RWPE1 (cell line): ENCODE data around the gene HRH2.

Experiments
- CTCF ChIA-PET: fragments of 350-600 bp; sonication (Branson Sonifier 250); formaldehyde crosslinking; extraction: SDS; loops from one replicate; lab custom pipeline; 2021; lab: Yijun Ruan, JAX
- POLR2A ChIA-PET: fragments of 400-600 bp; formaldehyde crosslinking; extraction: SDS; loops from one replicate; lab custom pipeline; 2020; ENCODE audit warnings: antibody characterized with exemption; ENCODE audit not compliant: low non-redundant PET; lab: Yijun Ruan, JAX
- DNase-seq: peaks from one replicate; pipeline ENCODE4 v3.0.0; 2012; ENCODE audit warnings: low spot score
- H3K27ac ChIP-seq: fragments of 450-650 bp; 2 replicates; pipeline ENCODE4 v1.5.1; 2017
- TF ChIP-seq, protein P1 (sequence below): fragments of 450-650 bp; conservative IDR thresholded peaks from 2 replicates; pipeline ENCODE4 v1.5.1; 2017; ENCODE audit warnings: low read depth, mild to moderate bottlenecking

HRH2 gene

DNA sequence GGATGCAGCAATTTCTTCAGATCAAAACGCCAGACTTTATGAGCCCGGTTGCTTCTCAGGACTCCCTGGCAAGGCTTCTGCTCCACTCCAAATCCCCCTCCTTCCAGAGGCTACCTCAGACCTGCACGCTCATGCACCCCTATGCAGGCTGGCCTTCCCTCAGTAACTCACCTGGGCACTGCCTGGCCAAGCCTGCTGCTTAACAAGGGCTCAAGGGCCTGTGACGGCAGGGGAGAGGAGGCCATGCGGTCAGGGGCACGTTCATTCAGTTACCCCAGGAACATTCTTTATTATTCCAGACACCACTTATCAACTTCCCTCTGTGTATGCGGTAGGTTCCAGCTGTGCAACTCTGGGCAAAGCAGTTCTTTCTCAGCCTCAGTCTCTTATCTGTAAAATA, 79.6 kb downstream of the HRH2 start:
- DNase-seq: no peak
- ChIA-PET POLR2A (no interaction called here), CTCF (interaction anchor here (0.9 kb wide), 1 partner anchor 8 kb away, joined by 6 read pairs; no protein-coding TSS in a partner anchor)
- no peak overlapping the region for H3K27ac ChIP-seq
- TF ChIP-seq, protein P1, sequence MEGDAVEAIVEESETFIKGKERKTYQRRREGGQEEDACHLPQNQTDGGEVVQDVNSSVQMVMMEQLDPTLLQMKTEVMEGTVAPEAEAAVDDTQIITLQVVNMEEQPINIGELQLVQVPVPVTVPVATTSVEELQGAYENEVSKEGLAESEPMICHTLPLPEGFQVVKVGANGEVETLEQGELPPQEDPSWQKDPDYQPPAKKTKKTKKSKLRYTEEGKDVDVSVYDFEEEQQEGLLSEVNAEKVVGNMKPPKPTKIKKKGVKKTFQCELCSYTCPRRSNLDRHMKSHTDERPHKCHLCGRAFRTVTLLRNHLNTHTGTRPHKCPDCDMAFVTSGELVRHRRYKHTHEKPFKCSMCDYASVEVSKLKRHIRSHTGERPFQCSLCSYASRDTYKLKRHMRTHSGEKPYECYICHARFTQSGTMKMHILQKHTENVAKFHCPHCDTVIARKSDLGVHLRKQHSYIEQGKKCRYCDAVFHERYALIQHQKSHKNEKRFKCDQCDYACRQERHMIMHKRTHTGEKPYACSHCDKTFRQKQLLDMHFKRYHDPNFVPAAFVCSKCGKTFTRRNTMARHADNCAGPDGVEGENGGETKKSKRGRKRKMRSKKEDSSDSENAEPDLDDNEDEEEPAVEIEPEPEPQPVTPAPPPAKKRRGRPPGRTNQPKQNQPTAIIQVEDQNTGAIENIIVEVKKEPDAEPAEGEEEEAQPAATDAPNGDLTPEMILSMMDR: no peak

DNA sequence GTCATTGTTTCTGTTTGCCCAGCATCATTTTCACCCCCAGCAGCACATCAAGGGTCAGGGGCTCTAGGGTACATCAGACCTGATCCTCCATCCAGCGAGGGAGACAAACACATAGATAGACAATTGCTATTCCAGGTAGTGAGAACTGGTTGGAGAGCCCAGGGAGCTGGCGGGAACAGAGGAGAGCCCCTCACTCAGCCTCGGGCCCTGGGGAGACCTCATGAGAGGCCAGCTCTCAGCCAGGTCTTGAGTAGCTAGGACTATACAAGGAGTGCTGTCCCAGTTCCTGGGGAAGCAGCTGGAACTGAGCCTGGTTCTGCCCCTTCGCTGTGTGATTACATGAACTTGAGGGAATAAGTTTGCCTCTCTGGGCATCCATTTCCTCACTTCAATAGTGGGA, 80.3 kb downstream of the HRH2 start:
- ChIA-PET CTCF (interaction anchor here (0.9 kb wide), 1 partner anchor 8 kb away, joined by 6 read pairs; no protein-coding TSS in a partner anchor), POLR2A (no interaction called here)
- TF ChIP-seq, protein P1: no peak
- no peak for DNase-seq
- H3K27ac ChIP-seq: no peak overlapping the region

DNA sequence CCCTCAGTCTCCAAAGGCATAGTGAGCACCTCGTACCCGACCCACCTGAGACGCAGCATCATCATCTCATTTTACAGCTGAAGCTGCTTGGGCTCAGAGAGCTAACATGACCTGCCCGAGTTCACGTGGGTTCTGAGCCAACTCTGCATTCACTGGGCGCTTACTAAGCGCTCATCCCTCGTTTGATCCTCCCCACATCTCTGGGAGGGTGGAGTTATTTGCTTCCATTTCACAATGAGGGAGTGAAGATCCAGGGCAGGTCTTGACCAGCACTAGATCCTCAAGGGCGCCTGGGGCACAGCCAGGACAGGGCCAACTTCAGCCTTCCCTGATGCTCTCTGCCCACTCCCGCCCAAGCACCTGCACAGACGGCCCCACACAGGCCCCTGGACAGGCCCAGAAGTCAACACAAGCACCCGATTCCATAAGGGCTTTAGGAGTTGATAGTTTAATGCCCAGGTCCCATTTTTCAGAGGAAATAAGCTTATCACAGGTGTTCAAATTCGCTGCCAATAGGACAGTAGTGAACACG, 80.8 kb downstream of the HRH2 start:
- POLR2A ChIA-PET: no interaction called here
- TF ChIP-seq, protein P1: no peak
- H3K27ac ChIP-seq: no peak overlapping the region
- peak; percentile 81 for DNase-seq
- CTCF ChIA-PET: no interaction called here

DNA sequence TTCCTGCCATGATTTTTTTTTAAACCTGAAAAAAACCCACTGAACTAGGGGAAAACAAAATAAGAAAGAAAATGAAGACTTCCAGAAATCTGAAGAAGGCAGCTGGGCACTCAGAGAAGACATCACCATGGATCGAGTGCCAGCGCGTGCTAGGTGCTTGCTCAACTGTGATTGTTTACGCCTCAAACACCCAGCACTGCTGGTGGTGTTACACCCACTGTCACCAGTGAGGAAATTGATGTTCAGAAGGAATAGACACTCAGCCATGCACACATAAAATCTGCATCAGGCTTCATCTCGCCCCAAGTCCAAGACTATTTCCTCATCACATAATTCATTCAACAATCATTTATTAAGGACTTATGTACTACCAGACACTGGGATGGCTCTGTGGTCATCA, 82.1 kb downstream of the HRH2 start:
- ChIA-PET POLR2A (no interaction called here), CTCF (no interaction called here)
- TF ChIP-seq, protein P1: no peak
- no peak overlapping the region for H3K27ac ChIP-seq
- no peak for DNase-seq

DNA sequence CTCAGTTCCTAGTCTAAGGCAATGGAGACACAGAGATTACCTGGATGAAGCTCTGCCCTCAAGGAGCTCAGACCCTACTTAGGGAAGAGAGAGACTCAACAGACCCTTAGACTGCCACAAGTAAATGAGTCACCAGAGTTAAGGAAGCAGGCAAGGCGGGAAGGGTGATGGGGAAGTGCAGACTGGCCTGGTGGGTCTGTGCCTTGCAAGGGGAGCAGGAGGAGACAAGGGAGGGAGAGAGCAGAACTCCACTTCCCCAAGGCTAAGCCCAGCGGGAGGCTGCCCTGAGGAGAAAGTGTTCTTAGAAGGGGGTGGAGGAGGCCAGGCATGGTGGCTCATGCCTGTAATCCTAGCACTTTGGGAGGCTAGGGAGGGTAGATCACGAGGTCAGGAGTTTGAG, 83.7 kb downstream of the HRH2 start:
- DNase-seq: no peak
- POLR2A ChIA-PET: no interaction called here
- no peak overlapping the region for H3K27ac ChIP-seq
- TF ChIP-seq, protein P1: no peak
- CTCF ChIA-PET: interaction anchor here (1.3 to 2.2 kb wide), 2 partner anchors 11 to 22 kb away, joined by 3 to 6 read pairs; no protein-coding TSS in a partner anchor

DNA sequence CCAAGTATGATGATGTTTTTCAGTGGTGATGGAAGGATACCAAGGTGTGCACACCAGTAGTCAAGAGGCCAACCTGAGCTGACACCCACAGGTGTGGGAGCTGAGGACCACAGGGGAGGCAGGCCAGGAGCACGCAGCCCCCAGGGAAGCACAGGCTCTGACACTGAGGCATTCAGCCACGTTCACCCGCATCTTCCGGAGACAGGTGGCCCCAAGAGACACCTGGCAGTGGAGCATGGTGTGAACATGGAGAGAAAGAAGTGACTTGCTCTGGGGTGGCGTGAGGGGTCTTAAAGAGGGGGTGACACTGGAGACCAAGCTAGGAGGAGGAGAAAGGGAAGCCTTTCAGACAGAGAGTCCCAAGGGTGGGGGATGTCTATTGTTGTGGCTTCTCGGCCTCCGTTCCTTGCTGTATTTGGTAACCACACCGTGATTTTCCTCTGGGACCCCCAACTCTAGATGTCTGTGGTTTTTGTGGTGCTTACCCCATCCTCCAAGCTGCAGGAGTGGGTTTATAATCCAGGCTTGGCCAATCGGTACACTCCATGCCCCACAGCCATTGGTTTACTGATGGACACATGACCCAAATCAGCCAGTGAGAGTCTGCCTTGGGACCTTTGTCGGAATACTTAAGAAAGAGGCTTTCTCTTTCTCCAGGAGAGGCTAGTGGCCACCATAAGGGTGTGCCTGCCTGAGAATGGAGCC, 84.6 kb downstream of the HRH2 start:
- POLR2A ChIA-PET: no interaction called here
- TF ChIP-seq, protein P1: no peak
- DNase-seq: no peak
- CTCF ChIA-PET: interaction anchor here (2.2 kb wide), 1 partner anchor 12 kb away, joined by 6 read pairs; no protein-coding TSS in a partner anchor
- H3K27ac ChIP-seq: no peak overlapping the region
